Kidney (tissue), 14 donors: ENCODE measurements around the gene ITPR2. TPM values are rescaled to one million over a fixed set of nuclear protein-coding genes. Genes with fewer than 3 reads are reported as not detected.

ENCODE experiments used
- DNase-seq, 5 donors: peaks; one replicate each; pipeline ENCODE4 v3.0.0-alpha.2; 2013 to 2020
- FAIRE-seq: peaks from 2 replicates; lab custom pipeline; 2012; peaks lifted over from hg19 to GRCh38; lab: Jason Lieb, UNC
- H3K27ac ChIP-seq, 2 donors: one replicate each; pipeline ENCODE4 v1.7.0; 2013; ENCODE audit warnings: low read depth in 2 of 2, low read length in 2 of 2, inconsistent platforms in 1 of 2
- H3K27me3 ChIP-seq: one replicate; pipeline ENCODE4 v1.7.1; 2013; ENCODE audit warnings: low read length, inconsistent platforms; ENCODE audit not compliant: control insufficient read depth, insufficient read depth
- H3K36me3 ChIP-seq, 3 donors: one replicate each; pipeline versions ENCODE4 v1.7.0 to v1.7.1; 2013; ENCODE audit warnings: low read length in 3 of 3, control low read depth in 1 of 3, inconsistent platforms in 1 of 3; ENCODE audit not compliant: insufficient read depth in 3 of 3, control insufficient read depth in 2 of 3
- H3K4me1 ChIP-seq, 3 donors: one replicate each; pipeline versions ENCODE4 v1.7.0 to v1.7.1; 2013; ENCODE audit warnings: low read length in 3 of 3, inconsistent platforms in 1 of 3, low read depth in 1 of 3; ENCODE audit not compliant: control insufficient read depth in 2 of 3, insufficient read depth in 2 of 3
- H3K4me3 ChIP-seq, 3 donors: one replicate each; pipeline versions ENCODE4 v1.7.0 to v1.8.1; 2013; ENCODE audit warnings: low read length in 3 of 3, control low read depth in 1 of 3, inconsistent platforms in 1 of 3
- H3K9ac ChIP-seq, 3 donors: one replicate each; pipeline versions ENCODE4 v1.7.0 to v1.7.1; 2013; ENCODE audit warnings: low read length in 3 of 3, control low read depth in 1 of 3, inconsistent platforms in 1 of 3
- H3K9me3 ChIP-seq, 3 donors: one replicate each; pipeline versions ENCODE4 v1.7.0 to v1.7.1; 2013; ENCODE audit warnings: low read length in 3 of 3, control low read depth in 1 of 3, inconsistent platforms in 1 of 3; ENCODE audit not compliant: control insufficient read depth in 2 of 3, insufficient read depth in 1 of 3
- intact Hi-C: fragments of 100-400 bp; cut with DNase I; formaldehyde crosslinking; loops from one replicate; pipeline ENCODE4 v1.11.1; 2022
- polyA plus RNA-seq: library from polyadenylated mRNA; stranded (reverse); fragments of 350-450 nt; fragmentation: Illumina TruSeq; extraction: RNeasy Lipid Tissue Mini Kit (QIAGEN cat#74804); gene quantifications from one replicate; pipeline ENCODE4 v1.2.3, GENCODE V29; 2014; ENCODE audit warnings: low read depth, low replicate concordance; ENCODE audit not compliant: insufficient read depth
- total RNA-seq: library from RNA; stranded (reverse); fragmentation: NEBNext Ultra II Directional; extraction: Animal tissue kit (Norgen Biotek cat#: 25700); gene quantifications from one replicate; pipeline ENCODE4 v1.2.1, GENCODE V29; 2021
- TF ChIP-seq, protein P1 (sequence below): IDR thresholded peaks from 3 replicates; pipeline ENCODE4 v1.5.1; 2012; ENCODE audit warnings: mild to moderate bottlenecking, moderate library complexity, borderline replicate concordance; ENCODE audit not compliant: insufficient read depth; ENCODE audit errors: extremely low read depth
- donor health status: control.
- donor health status: control.
- donor health status: control.
- donor health status: control.
- donor health status: control.
- donor health status: DM: yes; HTN: yes; CAD: no.
- donor health status: Normal renal cell carcinoma (clear cell type).

ITPR2 gene
- total and polyA plus RNA-seq, 2 donors from 2014 or later: 5.7 to 56.9 TPM

GRCh38 chr12:26740991-26741390 lies 92.0 kb downstream of the ITPR2 start:
- H3K27ac ChIP-seq: no peak overlapping the region
- no peak overlapping the region for H3K9ac ChIP-seq
- peaks cover 0 to 8% (median 0%) of the 10 kb centered on the region in 3 donors for H3K9me3 ChIP-seq
- H3K36me3 ChIP-seq: no peaks in the 10 kb centered on the region
- H3K4me1 ChIP-seq: peaks cover 0 to 2% (median 2%) of the 10 kb centered on the region in 3 donors
- TF ChIP-seq, protein P1, sequence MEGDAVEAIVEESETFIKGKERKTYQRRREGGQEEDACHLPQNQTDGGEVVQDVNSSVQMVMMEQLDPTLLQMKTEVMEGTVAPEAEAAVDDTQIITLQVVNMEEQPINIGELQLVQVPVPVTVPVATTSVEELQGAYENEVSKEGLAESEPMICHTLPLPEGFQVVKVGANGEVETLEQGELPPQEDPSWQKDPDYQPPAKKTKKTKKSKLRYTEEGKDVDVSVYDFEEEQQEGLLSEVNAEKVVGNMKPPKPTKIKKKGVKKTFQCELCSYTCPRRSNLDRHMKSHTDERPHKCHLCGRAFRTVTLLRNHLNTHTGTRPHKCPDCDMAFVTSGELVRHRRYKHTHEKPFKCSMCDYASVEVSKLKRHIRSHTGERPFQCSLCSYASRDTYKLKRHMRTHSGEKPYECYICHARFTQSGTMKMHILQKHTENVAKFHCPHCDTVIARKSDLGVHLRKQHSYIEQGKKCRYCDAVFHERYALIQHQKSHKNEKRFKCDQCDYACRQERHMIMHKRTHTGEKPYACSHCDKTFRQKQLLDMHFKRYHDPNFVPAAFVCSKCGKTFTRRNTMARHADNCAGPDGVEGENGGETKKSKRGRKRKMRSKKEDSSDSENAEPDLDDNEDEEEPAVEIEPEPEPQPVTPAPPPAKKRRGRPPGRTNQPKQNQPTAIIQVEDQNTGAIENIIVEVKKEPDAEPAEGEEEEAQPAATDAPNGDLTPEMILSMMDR: no peak
- intact Hi-C loops: no loop called here
- H3K27me3 ChIP-seq: no peaks in the 10 kb centered on the region
- H3K4me3 ChIP-seq: no peak overlapping the region
- FAIRE-seq: no peak
- peak in 4 of 5 donors; percentile 22 to 60 (median 48) for DNase-seq

GRCh38 chr12:26740348-26740747 lies 92.6 kb downstream of the ITPR2 start:
- peaks cover 0 to 8% (median 0%) of the 10 kb centered on the region in 3 donors for H3K9me3 ChIP-seq
- FAIRE-seq: no peak
- H3K36me3 ChIP-seq: no peaks in the 10 kb centered on the region
- H3K27me3 ChIP-seq: no peaks in the 10 kb centered on the region
- H3K9ac ChIP-seq: no peak overlapping the region
- no peak overlapping the region for H3K27ac ChIP-seq
- H3K4me1 ChIP-seq: peaks cover 0 to 4% (median 2%) of the 10 kb centered on the region in 3 donors
- intact Hi-C loops: no loop called here
- TF ChIP-seq, protein P1: no peak
- H3K4me3 ChIP-seq: no peak overlapping the region
- DNase-seq: no peak

DNA sequence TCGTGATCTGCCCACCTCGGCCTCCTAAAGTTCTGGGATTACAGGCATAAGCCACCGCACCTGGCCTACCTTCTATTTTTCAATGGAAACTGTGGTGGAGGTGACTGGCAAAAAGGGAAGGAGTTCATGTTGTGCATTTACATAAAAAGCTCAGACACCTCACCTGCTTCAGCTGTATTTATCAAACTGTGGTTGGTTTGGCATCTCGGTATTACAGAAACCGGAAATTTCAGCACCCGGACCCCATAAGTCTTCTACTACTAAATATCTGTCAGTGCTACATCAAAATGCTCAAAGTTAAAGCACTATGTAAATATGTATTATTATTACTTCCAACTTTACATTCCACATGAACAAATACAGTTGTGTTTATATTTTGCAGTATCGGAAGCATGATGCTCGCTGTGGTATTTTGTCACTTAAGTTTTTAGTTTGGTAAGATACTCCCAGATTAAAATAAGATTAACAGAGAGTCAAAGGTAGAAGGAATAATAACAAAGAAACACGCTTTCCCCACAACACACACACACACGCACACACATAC lies 95.4 kb downstream of the ITPR2 start:
- Histone ChIP-seq H3K4me3 (no peak overlapping the region), H3K36me3 (no peaks in the 10 kb centered on the region), H3K9me3 (peaks cover 0 to 8% (median 0%) of the 10 kb centered on the region in 3 donors), H3K27ac (no peak overlapping the region), H3K27me3 (no peaks in the 10 kb centered on the region), H3K4me1 (peaks cover 0 to 11% (median 5%) of the 10 kb centered on the region in 3 donors), H3K9ac (no peak overlapping the region)
- intact Hi-C loops: no loop called here
- no peak for FAIRE-seq
- DNase-seq: no peak
- TF ChIP-seq, protein P1: no peak
